ENCODE results near the gene SENP5. TPM values are rescaled to one million over a fixed set of nuclear protein-coding genes. Genes with fewer than 3 reads are reported as not detected.

SENP5 gene
- total RNA-seq, 4 donors from 2014 or later: 25.2 to 32.5 (median 28.7) TPM

- DNase-seq (ENCODE audit: low spot score in 2 of 2): no peak
- WGBS, 2 donors: 91 to 92% methylated on average over 12 of the region's 12 CpGs
Observed at GRCh38 chr3:196931828-196932587, 64.3 kb downstream of the SENP5 start.

DNA sequence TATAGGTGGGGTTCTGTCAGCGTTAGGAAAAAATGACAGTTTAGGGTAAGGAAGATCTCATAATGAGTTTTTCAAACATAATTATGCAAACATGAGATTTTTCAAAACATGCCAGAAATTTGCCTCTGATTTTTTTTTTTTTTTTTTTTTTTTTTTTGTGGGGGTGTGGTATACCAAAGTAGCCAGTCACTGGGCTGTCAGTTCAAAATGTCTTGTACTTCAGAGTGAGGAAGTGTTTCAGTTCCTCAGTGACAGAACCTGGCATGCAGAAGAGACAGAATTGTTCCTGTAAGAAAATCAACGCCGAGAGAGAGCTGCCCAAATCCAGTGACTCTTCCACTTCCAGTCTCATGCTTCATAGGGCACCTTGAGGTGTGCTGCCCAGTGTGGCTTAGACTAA is 64.9 kb downstream of the SENP5 start:
- no peak for DNase-seq (ENCODE audit: low spot score in 2 of 2)
- 88 to 91% methylated on average over 3 of the region's 3 CpGs for WGBS, 2 donors
- TF ChIP-seq CTCF (IDR thresholded peaks at IDR 0.05): no peak
- TF ChIP-seq POLR2A (IDR thresholded peaks at IDR 0.05): no peak
- intact Hi-C loops (cut with DNase I; ENCODE audit: low total_unique reads): no loop called here
- H3K4me3 ChIP-seq (ENCODE audit: low read depth, poor library complexity, severe bottlenecking): no peak overlapping the region

More at GRCh38 chr3:196931828-196932587, 64.3 kb downstream of the SENP5 start:
- no peak overlapping the region for H3K4me3 ChIP-seq (ENCODE audit: low read depth, poor library complexity, severe bottlenecking)
- TF ChIP-seq CTCF (IDR thresholded peaks at IDR 0.05): no peak
- no peak for TF ChIP-seq POLR2A (IDR thresholded peaks at IDR 0.05)
- intact Hi-C loops (cut with DNase I; ENCODE audit: low total_unique reads): no loop called here

DNA sequence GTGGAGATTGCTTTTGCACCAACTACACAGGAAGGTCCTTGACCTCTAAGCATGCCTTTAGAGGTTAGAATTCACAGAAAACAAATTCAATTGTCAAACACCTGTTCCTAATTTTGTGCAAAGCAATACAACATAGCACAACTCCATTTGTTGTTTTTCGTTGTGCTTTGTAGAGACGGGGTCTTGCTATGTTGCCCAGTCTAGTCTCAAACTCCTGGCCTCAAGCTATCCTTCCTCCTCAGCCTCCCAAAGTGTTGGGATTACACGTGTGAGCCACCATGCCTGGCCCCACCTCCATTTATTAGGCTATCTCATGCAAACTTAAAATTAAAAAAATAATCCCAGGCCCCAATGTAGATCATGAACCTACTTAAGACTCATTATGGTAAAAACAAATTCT is 68.6 kb downstream of the SENP5 start:
- WGBS, 2 donors: 83 to 91% methylated on average over 3 of the region's 3 CpGs
- DNase-seq (ENCODE audit: low spot score in 2 of 2): no peak
- intact Hi-C loops (cut with DNase I; ENCODE audit: low total_unique reads): no loop called here
- no peak overlapping the region for H3K4me3 ChIP-seq (ENCODE audit: low read depth, poor library complexity, severe bottlenecking)
- TF ChIP-seq CTCF (IDR thresholded peaks at IDR 0.05) (no peak), POLR2A (IDR thresholded peaks at IDR 0.05) (no peak)

DNA sequence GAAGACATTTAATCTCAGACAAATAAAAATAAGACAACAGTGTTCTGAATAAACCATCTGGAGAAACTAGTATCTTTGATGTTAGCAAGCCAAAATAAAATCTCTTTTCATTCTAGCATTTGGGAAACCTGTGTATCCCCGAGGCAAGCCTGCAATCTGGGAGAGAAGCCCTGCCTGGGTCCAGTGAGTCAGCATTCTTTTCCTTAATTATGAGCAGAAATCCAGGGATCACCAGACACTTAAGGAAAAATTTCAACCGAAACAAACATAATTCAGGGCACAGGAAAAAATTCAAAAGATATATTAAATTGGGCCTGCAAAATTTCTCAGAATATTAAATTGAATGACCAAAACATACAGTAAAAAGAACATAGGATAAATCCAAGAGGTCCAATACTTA is 70.4 kb downstream of the SENP5 start:
- no peak for TF ChIP-seq POLR2A (IDR thresholded peaks at IDR 0.05)
- no peak for TF ChIP-seq CTCF (IDR thresholded peaks at IDR 0.05)
- whole genome bisulfite sequencing, 2 donors: 63 to 72% methylated on average over 2 of the region's 2 CpGs
- no peak for DNase-seq (ENCODE audit: low spot score in 2 of 2)
- intact Hi-C loops (cut with DNase I; ENCODE audit: low total_unique reads): no loop called here
- H3K4me3 ChIP-seq (ENCODE audit: low read depth, poor library complexity, severe bottlenecking): no peak overlapping the region

GRCh38 chr3:196938576-196938975 is 70.9 kb downstream of the SENP5 start:
- 85 to 91% methylated on average over 5 of the region's 5 CpGs for WGBS, 2 donors
- no peak overlapping the region for H3K4me3 ChIP-seq (ENCODE audit: low read depth, poor library complexity, severe bottlenecking)
- no peak for TF ChIP-seq CTCF (IDR thresholded peaks at IDR 0.05)
- TF ChIP-seq POLR2A (IDR thresholded peaks at IDR 0.05): no peak
- DNase-seq (ENCODE audit: low spot score in 2 of 2): no peak
- intact Hi-C loops (cut with DNase I; ENCODE audit: low total_unique reads): no loop called here
